Activated CD4-positive, alpha-beta T cell treated with anti-CD3 and anti-CD28 coated beads, Interleukin-2, amount 50 U/mL, for 4 hours (primary cell): ENCODE results near the gene SLC47A1.
"Not testable (repeated sequence)": the region's sequence is repeated elsewhere in the genome, so short reads cannot be mapped to it uniquely, and the experiment has no call there.

Experiments
- DNase-seq, 2 experiments: peaks; one replicate each; pipeline ENCODE4 v3.0.0-alpha.2; 2020

SLC47A1 gene

GRCh38 chr17:19520641-19521040 lies 13.0 kb upstream of the SLC47A1 start:
- no peak for DNase-seq

GRCh38 chr17:19523690-19524089 lies 10.0 kb upstream of the SLC47A1 start:
- no peak for DNase-seq

GRCh38 chr17:19526950-19527349 lies 6.7 kb upstream of the SLC47A1 start:
- DNase-seq = not testable (repeated sequence)

GRCh38 chr17:19531780-19532501 lies 1.7 kb upstream of the SLC47A1 start:
- no peak for DNase-seq

GRCh38 chr17:19533036-19533717 lies 477 bp upstream of the SLC47A1 start:
- no peak for DNase-seq

- DNase-seq = no peak
Observed at GRCh38 chr17:19534562-19535149, 1.0 kb downstream of the SLC47A1 start.

- DNase-seq = no peak
Observed at GRCh38 chr17:19537111-19537510, 3.5 kb downstream of the SLC47A1 start.

GRCh38 chr17:19538095-19539039 lies 4.7 kb downstream of the SLC47A1 start:
- DNase-seq = no peak

GRCh38 chr17:19539040-19539399 lies 5.4 kb downstream of the SLC47A1 start:
- no peak for DNase-seq

GRCh38 chr17:19539841-19540311 lies 6.2 kb downstream of the SLC47A1 start:
- no peak for DNase-seq

GRCh38 chr17:19540706-19541370 lies 7.2 kb downstream of the SLC47A1 start:
- no peak for DNase-seq

GRCh38 chr17:19541445-19541844 lies 7.8 kb downstream of the SLC47A1 start:
- no peak for DNase-seq

GRCh38 chr17:19542247-19542646 lies 8.6 kb downstream of the SLC47A1 start:
- no peak for DNase-seq

GRCh38 chr17:19544366-19544765 lies 10.7 kb downstream of the SLC47A1 start:
- DNase-seq = no peak

GRCh38 chr17:19546289-19547065 lies 12.8 kb downstream of the SLC47A1 start:
- DNase-seq = no peak

- DNase-seq = no peak
Observed at GRCh38 chr17:19549746-19550623, 16.3 kb downstream of the SLC47A1 start.

GRCh38 chr17:19551165-19551564 lies 17.5 kb downstream of the SLC47A1 start:
- no peak for DNase-seq

- DNase-seq = no peak
Observed at GRCh38 chr17:19551591-19552148, 18.0 kb downstream of the SLC47A1 start.

- no peak for DNase-seq
Observed at GRCh38 chr17:19553036-19553435, 19.4 kb downstream of the SLC47A1 start.

- DNase-seq = no peak
Observed at GRCh38 chr17:19554393-19554792, 20.7 kb downstream of the SLC47A1 start.
